GF-D8 (cell line): ENCODE results near the gene NOS3.

Experiments used
- DNase-seq: peaks from one replicate; lab custom pipeline; 2025; lab: John Stamatoyannopoulos, UW

Gene NOS3

GRCh38 chr7:150990416-150991186 is at the start of gene NOS3:
NOS3 (plus strand) TSS chr7:150991017; CDS start chr7:150993804, 2,787 bp downstream.
- DNase-seq: no peak

DNA sequence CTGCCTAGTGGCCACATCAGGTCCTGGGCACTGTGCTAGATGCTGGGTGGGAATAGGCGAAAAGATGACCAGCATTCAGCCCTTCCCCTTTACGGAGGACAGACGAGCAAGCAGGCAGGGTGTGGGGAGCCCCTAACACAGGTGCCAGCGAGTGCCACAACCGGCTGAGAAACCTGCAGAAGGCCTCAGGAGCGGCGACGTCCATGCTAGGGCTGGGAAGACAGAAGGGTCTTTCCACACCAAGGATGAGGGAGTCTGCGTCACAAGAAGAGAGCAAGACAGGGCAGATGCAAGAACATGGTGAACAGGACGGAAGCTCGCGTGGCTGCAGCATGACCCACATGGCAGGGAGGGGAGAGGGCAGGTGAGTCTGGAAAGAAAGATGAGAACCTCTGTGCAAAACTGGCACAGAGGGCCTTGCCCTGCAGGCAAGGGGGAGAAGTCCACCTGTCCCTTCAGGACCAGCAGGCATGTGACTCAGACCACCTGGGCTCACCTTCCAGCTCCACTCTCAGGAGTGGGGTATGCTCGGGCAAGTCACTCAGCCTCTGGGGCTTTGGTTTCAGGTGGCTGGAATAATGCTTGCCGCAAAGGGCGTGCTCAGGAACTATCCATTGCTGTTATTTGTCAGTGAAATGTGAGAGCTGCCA is 49.3 kb upstream of the NOS3 start:
- DNase-seq: no peak

- DNase-seq: peak; percentile 79
Measured at GRCh38 chr7:150942001-150942590, 48.7 kb upstream of the NOS3 start.

GRCh38 chr7:150942591-150943452 is 48.0 kb upstream of the NOS3 start:
- no peak for DNase-seq

- DNase-seq: no peak
Measured at GRCh38 chr7:150943453-150943814, 47.4 kb upstream of the NOS3 start.

DNA sequence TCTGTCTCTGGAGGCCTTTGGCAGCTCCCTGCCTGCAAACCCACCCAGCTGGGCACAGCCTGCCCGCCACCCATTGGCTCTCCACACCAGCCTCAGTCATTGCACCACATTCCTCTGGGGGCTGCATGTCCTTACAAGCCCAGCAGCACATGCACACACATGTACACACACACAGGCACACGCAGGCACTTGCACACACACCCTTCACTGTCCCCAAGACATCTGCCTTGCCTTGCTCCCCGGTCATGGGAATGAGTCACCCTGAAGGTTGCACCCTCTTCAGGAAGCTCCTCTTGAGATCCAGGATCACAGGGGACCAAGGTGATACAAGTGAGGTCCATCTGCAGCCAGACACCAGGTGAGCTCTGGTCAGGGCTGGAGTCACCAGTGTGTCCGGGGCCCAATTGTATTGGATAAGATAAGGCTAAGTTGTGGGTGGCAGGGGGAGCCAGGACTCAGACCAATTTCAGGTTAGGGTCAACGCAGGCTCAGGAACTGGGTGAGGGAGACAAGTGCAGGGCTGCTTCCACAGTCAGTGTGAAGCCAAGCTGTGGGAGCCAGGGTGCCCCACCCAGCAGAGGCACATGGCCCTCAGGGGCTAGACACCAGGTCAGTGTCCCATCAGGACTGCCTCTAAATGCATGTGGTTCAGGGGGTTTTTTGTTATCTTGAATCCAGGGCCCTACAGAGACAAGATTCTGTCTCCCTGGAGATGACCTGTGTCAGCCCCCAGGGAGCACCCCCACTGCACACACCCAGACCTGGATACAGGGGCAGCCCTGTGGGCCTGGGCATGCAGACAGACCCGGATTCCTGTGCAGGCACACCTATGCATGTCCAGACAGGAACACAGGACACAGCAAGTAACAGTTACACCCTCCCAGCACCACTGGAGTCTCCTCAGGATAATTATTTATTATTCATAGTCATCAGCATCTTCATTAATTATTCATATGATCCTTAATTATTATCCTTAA is 46.5 kb upstream of the NOS3 start:
- DNase-seq: no peak

DNA sequence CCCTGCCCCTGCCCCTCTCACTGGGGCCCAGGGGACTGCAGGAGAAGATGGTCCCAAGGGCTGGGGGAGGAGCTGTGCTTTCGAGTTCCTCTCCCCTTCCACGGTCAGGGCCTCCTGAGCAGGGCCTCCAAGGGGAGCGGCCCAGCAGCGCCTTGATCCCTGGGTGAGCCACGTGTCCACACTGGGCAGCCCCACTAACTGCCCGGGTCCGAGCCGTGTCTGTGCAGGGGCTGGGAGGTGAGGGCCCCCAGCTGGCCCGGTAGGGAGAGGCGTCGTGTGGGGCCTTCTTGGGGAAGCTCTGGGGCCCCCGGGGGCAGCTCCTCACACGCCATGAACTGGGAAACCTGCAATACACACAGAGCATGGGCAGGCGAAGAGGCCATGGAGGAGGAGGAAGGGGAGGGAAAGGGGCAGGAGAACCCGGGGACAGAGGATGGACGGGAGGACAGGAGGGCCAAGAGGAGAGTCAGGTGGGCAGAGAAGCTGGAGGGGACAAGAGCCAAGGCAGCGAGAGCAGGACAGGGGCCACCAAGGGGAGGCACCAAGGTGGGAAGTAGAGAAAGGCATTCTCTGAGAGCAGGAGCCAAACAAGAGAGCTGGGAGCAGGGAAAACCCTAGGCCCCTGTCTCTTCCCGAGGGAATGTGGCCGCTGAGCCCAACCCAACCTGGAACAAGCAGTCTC is 45.5 kb upstream of the NOS3 start:
- DNase-seq: no peak

GRCh38 chr7:150945853-150946420 is 44.9 kb upstream of the NOS3 start:
- DNase-seq: no peak

- no peak for DNase-seq
Measured at GRCh38 chr7:150946421-150947240, 44.2 kb upstream of the NOS3 start.

- no peak for DNase-seq
Measured at GRCh38 chr7:150947241-150947745, 43.5 kb upstream of the NOS3 start.

- no peak for DNase-seq
Measured at GRCh38 chr7:150947761-150948651, 42.8 kb upstream of the NOS3 start.

DNA sequence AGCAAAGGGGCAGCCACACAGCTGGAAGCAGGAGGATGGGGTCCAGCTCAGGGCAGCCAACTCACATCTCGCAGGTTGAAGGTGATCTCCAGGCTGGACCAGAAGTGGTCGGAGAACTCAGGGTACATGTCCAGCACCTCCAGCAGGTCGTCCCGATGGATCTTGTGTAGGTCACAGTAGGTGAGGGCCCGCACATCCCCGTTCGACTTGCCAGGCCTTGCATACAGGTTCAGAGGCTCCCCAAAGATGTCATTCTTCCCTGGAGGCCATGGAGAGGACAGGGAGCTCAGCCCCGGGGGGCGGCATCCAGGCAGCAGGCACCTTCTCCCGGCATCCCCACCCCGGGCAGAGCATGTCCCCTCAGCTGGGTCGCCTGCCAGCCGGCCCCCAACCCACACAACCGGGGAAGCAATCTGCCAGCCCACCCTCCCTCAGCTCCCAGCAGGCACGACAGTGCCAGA is 42.0 kb upstream of the NOS3 start:
- no peak for DNase-seq

DNA sequence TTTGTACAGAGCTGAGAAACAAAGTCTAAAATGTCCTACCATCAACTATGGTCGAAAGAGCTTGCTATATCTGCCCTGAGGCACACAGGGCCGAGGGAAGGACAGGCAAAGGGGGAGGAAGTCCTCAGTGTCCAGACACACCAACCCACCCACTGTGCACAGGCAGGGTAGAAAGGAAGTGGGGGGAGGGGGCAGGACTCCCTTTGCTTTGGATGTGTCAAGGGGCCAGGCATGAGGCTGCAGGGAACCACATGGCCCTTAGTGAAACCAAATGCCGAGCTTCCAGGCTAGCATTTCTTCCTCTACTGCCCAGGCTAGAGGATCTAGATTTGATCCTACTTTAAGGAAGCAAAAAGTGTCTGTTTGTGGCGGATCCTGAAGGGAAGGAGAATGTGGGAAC is 41.3 kb upstream of the NOS3 start:
- no peak for DNase-seq

GRCh38 chr7:150949971-150950491 is 40.8 kb upstream of the NOS3 start:
- DNase-seq: no peak

DNA sequence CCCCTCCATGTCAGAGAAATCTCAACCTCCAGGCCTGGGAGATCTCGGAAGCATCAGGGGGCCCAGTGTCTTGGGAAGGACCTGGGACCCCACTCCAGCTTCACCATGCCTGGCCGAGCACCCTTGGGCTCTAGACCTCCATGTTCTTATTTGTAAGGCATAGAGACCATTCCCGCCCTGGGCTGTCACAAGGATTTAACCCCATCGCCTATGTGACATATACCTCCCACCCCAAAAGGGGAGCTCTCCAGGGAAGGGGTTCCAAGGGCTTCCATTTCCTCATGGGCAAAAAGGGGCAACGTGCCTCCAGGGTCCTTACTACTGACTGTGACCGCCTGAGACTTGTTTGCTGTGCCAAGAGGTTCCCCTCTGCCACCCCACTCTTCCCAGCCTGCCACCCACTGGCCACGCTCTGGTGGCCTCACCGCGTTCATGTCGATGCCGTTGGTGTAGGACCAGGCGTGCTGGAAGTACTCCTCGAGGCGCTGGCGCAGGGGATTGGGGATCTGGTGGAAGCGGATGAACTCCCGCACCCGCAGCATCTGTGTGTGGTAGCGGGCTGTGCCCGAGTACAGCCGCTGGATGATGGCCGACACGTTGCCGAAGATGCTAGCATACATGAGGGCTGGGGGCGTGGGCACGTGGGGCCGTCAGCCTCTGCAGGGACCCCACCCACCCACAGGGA is 40.2 kb upstream of the NOS3 start:
- no peak for DNase-seq

- no peak for DNase-seq
Measured at GRCh38 chr7:150951181-150951520, 39.7 kb upstream of the NOS3 start.

GRCh38 chr7:150951521-150951920 is 39.3 kb upstream of the NOS3 start:
- DNase-seq: no peak
